ENCODE data around the gene ALOX15B. TPM values are rescaled to one million over a fixed set of nuclear protein-coding genes. Genes with fewer than 3 reads are reported as not detected.

ALOX15B gene
- polyA plus RNA-seq, 1 donor, result 1.0 TPM

GRCh38 chr17:8080208-8080798, 41.4 kb downstream of the ALOX15B start:
- DNase-seq, result no peak

DNA sequence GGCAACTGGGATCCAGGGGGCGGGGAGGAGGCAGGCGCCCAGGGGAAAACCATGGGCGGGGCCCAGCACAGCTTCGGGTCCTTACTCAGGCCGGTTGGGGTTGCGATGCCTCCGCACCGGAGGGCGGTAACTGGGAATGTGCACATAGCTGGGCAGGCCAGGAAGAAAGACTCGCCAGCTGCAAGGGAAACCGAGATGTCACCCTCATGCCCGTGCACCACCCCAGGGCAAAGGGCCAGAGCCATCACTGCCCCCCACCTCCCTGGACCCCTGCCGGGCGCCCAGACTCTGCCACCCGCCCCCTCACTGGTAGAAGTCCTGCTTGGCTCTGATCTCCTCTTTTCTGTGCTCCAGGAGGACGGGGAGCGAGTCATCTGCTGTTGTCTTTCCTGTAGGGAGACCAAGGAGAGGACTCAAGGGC, 42.0 kb downstream of the ALOX15B start:
- DNase-seq, result no peak

DNA sequence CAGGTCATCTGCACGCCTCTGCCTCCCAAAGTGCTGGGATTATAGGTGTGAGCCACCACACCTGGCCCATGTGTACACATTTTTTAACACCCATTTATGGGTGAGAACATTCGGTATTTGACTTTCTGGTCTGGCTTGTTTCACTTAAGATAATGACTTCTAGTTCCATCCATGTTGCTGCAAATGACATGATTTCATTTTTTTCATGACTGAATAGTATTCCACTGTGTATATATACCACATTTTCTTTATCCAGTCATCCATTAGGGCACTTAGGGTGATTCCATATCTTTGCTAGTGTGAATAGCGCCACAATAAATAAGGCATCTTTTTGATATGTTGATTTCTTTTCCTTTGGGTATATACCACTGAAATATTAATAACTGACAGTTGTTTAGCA, 43.0 kb downstream of the ALOX15B start:
- no peak for DNase-seq

DNA sequence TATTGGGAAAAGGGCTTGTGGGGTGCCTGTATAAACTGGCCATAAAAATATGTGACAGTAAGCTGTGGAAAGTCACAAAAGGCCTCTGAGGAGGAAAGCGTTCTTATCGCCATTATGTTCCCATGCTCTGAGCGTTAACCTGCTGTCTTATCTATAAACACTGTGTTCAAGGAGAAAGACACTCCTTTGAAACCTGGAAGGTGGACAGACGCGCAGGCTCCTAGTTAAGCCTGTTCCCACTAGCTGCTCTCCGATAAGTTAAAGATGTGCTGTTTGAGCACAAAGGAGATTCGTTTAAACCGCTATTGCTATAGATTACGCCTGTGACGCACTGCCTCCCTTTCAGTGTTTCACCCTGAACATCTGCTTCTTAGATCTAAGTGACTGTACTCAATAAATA, 43.4 kb downstream of the ALOX15B start:
- DNase-seq, result no peak

GRCh38 chr17:8084250-8084649, 45.4 kb downstream of the ALOX15B start:
- no peak for DNase-seq

DNA sequence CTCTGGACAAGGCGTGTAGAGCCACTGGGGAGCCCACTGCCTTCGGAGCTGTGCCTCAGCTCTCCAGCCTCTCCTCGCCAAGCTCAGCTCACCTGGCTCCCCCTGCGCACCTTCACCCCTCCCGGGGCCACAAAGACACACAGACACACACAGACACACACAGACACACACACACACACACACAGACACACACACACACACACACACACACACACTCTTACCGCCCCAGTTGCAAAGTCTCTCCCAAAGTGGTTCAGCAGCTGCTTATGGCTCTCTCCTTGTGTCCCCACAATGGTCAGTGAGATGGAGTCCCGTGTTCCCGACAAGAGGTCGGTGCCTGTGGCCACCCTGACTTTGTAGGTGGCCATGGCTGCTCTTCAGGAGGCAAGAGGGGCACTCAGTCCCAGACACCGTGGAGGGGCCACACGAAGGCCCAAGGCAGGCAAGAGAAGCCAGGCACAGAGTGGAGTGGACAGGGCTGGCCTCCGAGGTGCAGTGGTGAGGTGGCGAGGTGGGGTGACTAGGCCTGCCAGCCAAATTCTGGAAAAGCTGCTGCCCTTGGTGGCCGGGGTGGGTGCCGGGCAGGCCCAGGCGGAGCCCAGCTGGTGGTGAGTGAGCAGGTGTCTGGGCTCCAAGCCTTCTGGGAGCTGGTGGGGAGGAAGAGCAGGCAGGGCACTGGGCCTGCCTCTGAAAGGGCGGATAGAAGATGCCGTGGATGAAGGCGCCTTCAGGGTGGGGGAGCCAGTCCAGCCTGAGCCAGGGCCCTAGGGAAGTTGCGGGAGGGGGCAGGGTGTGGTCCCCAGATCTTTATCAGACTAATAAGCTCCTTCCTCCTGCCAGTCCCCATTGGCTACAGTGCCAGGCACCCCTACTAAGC, 48.5 kb downstream of the ALOX15B start, which contains the start of gene ALOX12B:
ALOX12B (minus strand) TSS at position 642 of the 877 bp plus-strand sequence; CDS start at position 368, 274 bp downstream.
- no peak for DNase-seq

- DNase-seq, result no peak
Measured at GRCh38 chr17:8087952-8088230, 49.0 kb downstream of the ALOX15B start.

DNA sequence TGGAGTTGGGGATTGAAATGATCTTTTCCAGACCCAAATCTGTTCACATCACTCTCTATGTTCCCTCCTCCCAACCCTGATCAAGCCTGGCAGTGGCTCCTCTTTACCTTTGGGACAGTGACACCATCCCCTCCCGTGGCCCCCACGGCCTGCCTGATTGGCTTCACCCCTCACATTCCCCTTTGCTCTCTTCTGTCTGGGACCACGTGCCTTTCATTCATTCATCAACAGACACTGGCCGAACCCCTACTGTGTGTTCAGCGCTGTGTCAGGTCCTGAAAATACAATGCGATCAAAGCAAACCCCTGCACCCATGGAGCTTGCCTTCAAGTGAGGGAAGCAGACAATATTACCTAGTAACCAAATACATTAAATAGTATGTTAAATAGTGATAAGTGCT, 50.9 kb downstream of the ALOX15B start:
- no peak for DNase-seq

GRCh38 chr17:8091033-8091687, 52.3 kb downstream of the ALOX15B start:
- DNase-seq, result no peak

GRCh38 chr17:8095361-8095760, 56.5 kb downstream of the ALOX15B start:
- no peak for DNase-seq

GRCh38 chr17:8096541-8096940, 57.7 kb downstream of the ALOX15B start:
- DNase-seq, result no peak

Other genes with a start within 250 kb of the ALOX15B start
- gene KDM6B, start 204.8 kb upstream of the ALOX15B start, polyA plus RNA-seq (ENCODE audit: insufficient read length), result 20.5 TPM
- gene TMEM88, start 184.0 kb upstream of the ALOX15B start, polyA plus RNA-seq (ENCODE audit: insufficient read length), result 18.3 TPM
- 70.0 TPM for gene NAA38, start 181.5 kb upstream of the ALOX15B start, polyA plus RNA-seq (ENCODE audit: insufficient read length)
- 29.7 TPM for gene CYB5D1, start 181.1 kb upstream of the ALOX15B start, polyA plus RNA-seq (ENCODE audit: insufficient read length)
- gene CHD3, start 150.3 kb upstream of the ALOX15B start, polyA plus RNA-seq (ENCODE audit: insufficient read length), result 195 TPM
- gene RNF227, start 122.8 kb upstream of the ALOX15B start, polyA plus RNA-seq (ENCODE audit: insufficient read length), result 4.5 TPM
- gene KCNAB3, start 109.2 kb upstream of the ALOX15B start, polyA plus RNA-seq (ENCODE audit: insufficient read length), result 12.3 TPM
- gene TRAPPC1, start 107.1 kb upstream of the ALOX15B start, polyA plus RNA-seq (ENCODE audit: insufficient read length), result 125 TPM
- gene CNTROB, start 106.9 kb upstream of the ALOX15B start, polyA plus RNA-seq (ENCODE audit: insufficient read length), result 67.3 TPM
- 0.45 TPM for gene GUCY2D, start 36.4 kb upstream of the ALOX15B start, polyA plus RNA-seq (ENCODE audit: insufficient read length)
- gene ALOX12B, start 48.7 kb downstream of the ALOX15B start, polyA plus RNA-seq (ENCODE audit: insufficient read length), result 1.1 TPM
- not detected for gene ALOXE3, start 79.5 kb downstream of the ALOX15B start, polyA plus RNA-seq (ENCODE audit: insufficient read length)
- not detected for gene HES7, start 85.0 kb downstream of the ALOX15B start, polyA plus RNA-seq (ENCODE audit: insufficient read length)
- gene PER1, start 113.3 kb downstream of the ALOX15B start, polyA plus RNA-seq (ENCODE audit: insufficient read length), result 22.9 TPM
- 120 TPM for gene VAMP2, start 123.9 kb downstream of the ALOX15B start, polyA plus RNA-seq (ENCODE audit: insufficient read length)
- gene TMEM107, start 137.3 kb downstream of the ALOX15B start, polyA plus RNA-seq (ENCODE audit: insufficient read length), result 26.9 TPM
- gene BORCS6, start 151.1 kb downstream of the ALOX15B start, polyA plus RNA-seq (ENCODE audit: insufficient read length), result 2.8 TPM
- gene AURKB, start 171.5 kb downstream of the ALOX15B start, polyA plus RNA-seq (ENCODE audit: insufficient read length), result 49.9 TPM
- gene CTC1, start 209.0 kb downstream of the ALOX15B start, polyA plus RNA-seq (ENCODE audit: insufficient read length), result 40.1 TPM
- gene PFAS, start 210.2 kb downstream of the ALOX15B start, polyA plus RNA-seq (ENCODE audit: insufficient read length), result 53.8 TPM
- gene RANGRF, start 249.6 kb downstream of the ALOX15B start, polyA plus RNA-seq (ENCODE audit: insufficient read length), result 26.5 TPM